ENCODE results near the gene EPDR1.

EPDR1 gene

DNA sequence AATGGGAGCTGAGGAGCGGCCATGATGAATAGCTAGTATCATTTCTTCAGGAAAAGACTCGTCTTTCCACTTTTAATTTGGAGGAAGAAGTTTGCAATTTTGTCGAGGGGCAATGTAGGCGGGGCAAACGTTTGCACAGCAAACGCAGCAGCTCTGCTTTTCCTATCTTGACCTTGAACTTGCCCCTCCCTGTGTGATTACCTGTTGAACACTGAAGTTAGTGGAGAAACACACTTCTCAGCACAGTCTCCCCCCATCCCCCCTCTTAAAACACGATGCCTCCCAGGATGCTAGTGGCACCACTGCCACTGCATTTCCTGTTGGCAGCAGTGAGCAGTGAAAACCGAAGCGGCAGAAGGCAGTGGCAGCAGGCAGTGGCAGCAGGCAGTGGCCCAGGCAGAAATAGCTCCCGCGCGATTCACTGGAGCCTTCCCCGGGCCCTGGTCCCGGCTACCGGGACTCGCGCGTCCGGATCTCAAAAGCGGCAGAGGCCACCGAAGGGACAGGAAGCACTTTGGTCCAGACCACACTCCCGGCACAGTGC lies at the start of gene EPDR1:
TSS of gene EPDR1 (plus strand) at position 336 of the 544 bp plus-strand sequence. CDS start 300 bp downstream, outside the sequence.
- peaks cover 30% of the 10 kb centered on the region for H3K4me1 ChIP-seq (ENCODE audit: low read depth, poor library complexity, severe bottlenecking)
- no peaks in the 10 kb centered on the region for H3K27me3 ChIP-seq (ENCODE audit: insufficient read depth, low read depth)
- peak within 1 kb of the TSS; percentile 96 for H3K4me2 ChIP-seq
- peak within 1 kb of the TSS; percentile 79 for H3K27ac ChIP-seq
- TF ChIP-seq, protein P1, sequence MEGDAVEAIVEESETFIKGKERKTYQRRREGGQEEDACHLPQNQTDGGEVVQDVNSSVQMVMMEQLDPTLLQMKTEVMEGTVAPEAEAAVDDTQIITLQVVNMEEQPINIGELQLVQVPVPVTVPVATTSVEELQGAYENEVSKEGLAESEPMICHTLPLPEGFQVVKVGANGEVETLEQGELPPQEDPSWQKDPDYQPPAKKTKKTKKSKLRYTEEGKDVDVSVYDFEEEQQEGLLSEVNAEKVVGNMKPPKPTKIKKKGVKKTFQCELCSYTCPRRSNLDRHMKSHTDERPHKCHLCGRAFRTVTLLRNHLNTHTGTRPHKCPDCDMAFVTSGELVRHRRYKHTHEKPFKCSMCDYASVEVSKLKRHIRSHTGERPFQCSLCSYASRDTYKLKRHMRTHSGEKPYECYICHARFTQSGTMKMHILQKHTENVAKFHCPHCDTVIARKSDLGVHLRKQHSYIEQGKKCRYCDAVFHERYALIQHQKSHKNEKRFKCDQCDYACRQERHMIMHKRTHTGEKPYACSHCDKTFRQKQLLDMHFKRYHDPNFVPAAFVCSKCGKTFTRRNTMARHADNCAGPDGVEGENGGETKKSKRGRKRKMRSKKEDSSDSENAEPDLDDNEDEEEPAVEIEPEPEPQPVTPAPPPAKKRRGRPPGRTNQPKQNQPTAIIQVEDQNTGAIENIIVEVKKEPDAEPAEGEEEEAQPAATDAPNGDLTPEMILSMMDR (conservative IDR thresholded peaks at IDR 0.05; ENCODE audit: low read depth, low read length) = peak; percentile 46
- H3K36me3 ChIP-seq (ENCODE audit: insufficient read depth) = no peaks in the 10 kb centered on the region
- no peak within 1 kb of the TSS for H3K4me3 ChIP-seq (IDR thresholded peaks at IDR 0.05; ENCODE audit: insufficient read depth, low read depth, low read length)
- H3K9ac ChIP-seq = peak within 1 kb of the TSS; percentile 92
- H2AFZ ChIP-seq (ENCODE audit: low read depth) = peak within 1 kb of the TSS; percentile 97
- no peaks in the 10 kb centered on the region for H4K20me1 ChIP-seq (ENCODE audit: insufficient read depth)
- H3K79me2 ChIP-seq (ENCODE audit: insufficient read depth, low read depth) = peaks cover 30% of the 10 kb centered on the region

GRCh38 chr7:37882086-37882485 lies 38.4 kb upstream of the EPDR1 start:
- Histone ChIP-seq H3K36me3 (ENCODE audit: insufficient read depth) (no peaks in the 10 kb centered on the region), H3K4me3 (IDR thresholded peaks at IDR 0.05; ENCODE audit: insufficient read depth, low read depth, low read length) (no peak overlapping the region), H3K27me3 (ENCODE audit: insufficient read depth, low read depth) (no peaks in the 10 kb centered on the region), H3K27ac (no peak overlapping the region), H4K20me1 (ENCODE audit: insufficient read depth) (no peaks in the 10 kb centered on the region), H3K79me2 (ENCODE audit: insufficient read depth, low read depth) (no peaks in the 10 kb centered on the region), H3K9ac (no peak overlapping the region), H2AFZ (ENCODE audit: low read depth) (no peak overlapping the region), H3K4me1 (ENCODE audit: low read depth, poor library complexity, severe bottlenecking) (no peaks in the 10 kb centered on the region), H3K4me2 (no peak overlapping the region)
- TF ChIP-seq, protein P1 (conservative IDR thresholded peaks at IDR 0.05; ENCODE audit: low read depth, low read length) = no peak

DNA sequence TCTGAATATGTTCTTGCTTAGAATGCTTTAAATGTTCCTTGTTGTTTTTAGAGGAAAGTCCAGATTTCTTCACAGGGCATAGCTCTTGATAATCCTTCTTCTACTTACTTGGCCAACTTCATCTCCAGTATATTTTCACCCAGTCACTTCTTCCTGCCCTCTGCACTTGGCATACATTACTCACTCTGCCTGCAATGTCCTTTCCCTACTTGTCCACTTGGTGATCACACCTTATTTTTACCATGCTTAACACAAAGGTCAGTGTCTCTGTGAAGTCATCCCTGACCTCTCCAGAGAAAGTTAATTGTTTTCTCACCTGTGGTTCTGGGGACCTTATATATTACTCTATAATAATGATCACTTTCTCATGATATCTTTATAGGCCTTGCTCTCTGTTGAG lies 27.1 kb upstream of the EPDR1 start:
- H4K20me1 ChIP-seq (ENCODE audit: insufficient read depth) = no peaks in the 10 kb centered on the region
- TF ChIP-seq, protein P1 (conservative IDR thresholded peaks at IDR 0.05; ENCODE audit: low read depth, low read length) = no peak
- no peak overlapping the region for H3K4me3 ChIP-seq (IDR thresholded peaks at IDR 0.05; ENCODE audit: insufficient read depth, low read depth, low read length)
- H3K27ac ChIP-seq = no peak overlapping the region
- H2AFZ ChIP-seq (ENCODE audit: low read depth) = no peak overlapping the region
- H3K36me3 ChIP-seq (ENCODE audit: insufficient read depth) = no peaks in the 10 kb centered on the region
- no peak overlapping the region for H3K4me2 ChIP-seq
- no peaks in the 10 kb centered on the region for H3K4me1 ChIP-seq (ENCODE audit: low read depth, poor library complexity, severe bottlenecking)
- no peaks in the 10 kb centered on the region for H3K27me3 ChIP-seq (ENCODE audit: insufficient read depth, low read depth)
- no peaks in the 10 kb centered on the region for H3K79me2 ChIP-seq (ENCODE audit: insufficient read depth, low read depth)
- H3K9ac ChIP-seq = no peak overlapping the region

DNA sequence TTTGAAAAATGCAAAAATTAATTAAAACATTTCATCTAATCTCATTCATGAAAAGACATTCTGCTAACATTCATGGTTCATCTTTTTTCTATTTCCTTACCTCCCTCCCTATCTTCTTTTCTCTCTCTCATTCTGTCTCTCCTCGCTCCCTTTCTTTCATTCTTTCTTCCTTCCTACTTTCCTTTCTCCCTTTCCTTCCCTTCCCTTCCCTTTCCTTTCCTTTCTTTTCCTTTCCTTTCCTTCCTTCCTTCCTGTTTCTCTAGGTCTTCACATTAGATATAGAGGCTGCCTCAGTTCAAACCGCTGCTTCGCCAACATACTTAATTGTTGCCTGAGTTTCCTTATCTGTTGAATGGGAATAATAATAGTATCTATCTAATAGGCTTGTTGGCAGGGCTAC lies 25.8 kb upstream of the EPDR1 start:
- Histone ChIP-seq H3K4me2 (no peak overlapping the region), H3K27ac (no peak overlapping the region)
- TF ChIP-seq, protein P1 (conservative IDR thresholded peaks at IDR 0.05; ENCODE audit: low read depth, low read length) = no peak

More for the DNA sequence above, 25.8 kb upstream of the EPDR1 start:
- Histone ChIP-seq H4K20me1 (ENCODE audit: insufficient read depth) (no peaks in the 10 kb centered on the region), H2AFZ (ENCODE audit: low read depth) (no peak overlapping the region), H3K27me3 (ENCODE audit: insufficient read depth, low read depth) (no peaks in the 10 kb centered on the region), H3K79me2 (ENCODE audit: insufficient read depth, low read depth) (no peaks in the 10 kb centered on the region), H3K9ac (no peak overlapping the region), H3K36me3 (ENCODE audit: insufficient read depth) (no peaks in the 10 kb centered on the region), H3K4me1 (ENCODE audit: low read depth, poor library complexity, severe bottlenecking) (no peaks in the 10 kb centered on the region), H3K4me3 (IDR thresholded peaks at IDR 0.05; ENCODE audit: insufficient read depth, low read depth, low read length) (no peak overlapping the region)

All from KMS-11 (cell line).